Liver (tissue), 9 donors: Measurements from ENCODE around the gene SQOR. TPM values are rescaled to one million over a fixed set of nuclear protein-coding genes. Genes with fewer than 3 reads are reported as not detected.
A peak's percentile ranks its signal among the peaks of the same experiment; 100 is the strongest.

Source experiments
- DNase-seq: peaks from one replicate; pipeline ENCODE4 v3.0.0-alpha.2; 2017; ENCODE audit warnings: low spot score
- H3K27ac ChIP-seq, 2 donors: one replicate each; pipeline ENCODE4 v1.7.0; 2013; ENCODE audit warnings: inconsistent platforms in 2 of 2, low read length in 2 of 2, control low read depth in 1 of 2, low read depth in 1 of 2, mild to moderate bottlenecking in 1 of 2
- H3K27me3 ChIP-seq, 4 donors: one replicate each; pipeline versions ENCODE4 v1.6.1 to v1.7.0; 2013; ENCODE audit warnings: low read length in 3 of 4, inconsistent platforms in 1 of 4, mild to moderate bottlenecking in 1 of 4, moderate library complexity in 1 of 4; ENCODE audit not compliant: control insufficient read depth in 4 of 4, insufficient read depth in 4 of 4
- H3K36me3 ChIP-seq, 4 donors: one replicate each; pipeline versions ENCODE4 v1.6.1 to v1.7.0; 2013; ENCODE audit warnings: low read length in 3 of 4, mild to moderate bottlenecking in 3 of 4, low read depth in 1 of 4, moderate library complexity in 1 of 4; ENCODE audit not compliant: control insufficient read depth in 4 of 4, insufficient read depth in 3 of 4
- H3K4me1 ChIP-seq, 4 donors: one replicate each; pipeline versions ENCODE4 v1.6.1 to v1.7.0; 2013; ENCODE audit warnings: low read length in 3 of 4, mild to moderate bottlenecking in 3 of 4, moderate library complexity in 1 of 4; ENCODE audit not compliant: control insufficient read depth in 4 of 4, insufficient read depth in 4 of 4
- H3K4me3 ChIP-seq, 3 donors: one replicate each; pipeline versions ENCODE4 v1.6.1 to v1.7.0; 2013; ENCODE audit warnings: low read length in 3 of 3, control low read depth in 1 of 3, low read depth in 1 of 3, mild to moderate bottlenecking in 1 of 3
- H3K9ac ChIP-seq, 2 donors: one replicate each; pipeline ENCODE4 v1.7.0; 2013; ENCODE audit warnings: low read length in 2 of 2, mild to moderate bottlenecking in 2 of 2, moderate library complexity in 2 of 2, control low read depth in 1 of 2, low read depth in 1 of 2
- H3K9me3 ChIP-seq, 4 donors: one replicate each; pipeline versions ENCODE4 v1.6.1 to v1.7.0; 2013; ENCODE audit warnings: low read length in 3 of 4; ENCODE audit not compliant: control insufficient read depth in 4 of 4
- EGR1 ChIP-seq, 2 donors: IDR thresholded peaks; 2 replicates each; pipeline ENCODE4 v1.6.1; 2016 to 2018; ENCODE audit warnings: antibody characterized with exemption in 2 of 2, low read depth in 2 of 2
- FOXA1 ChIP-seq: IDR thresholded peaks from 2 replicates; pipeline ENCODE4 v1.6.1; 2016; ENCODE audit warnings: antibody characterized with exemption
- FOXA2 ChIP-seq: IDR thresholded peaks from 2 replicates; pipeline ENCODE4 v1.6.1; 2016; ENCODE audit warnings: antibody characterized with exemption
- GABPA ChIP-seq, 2 donors: IDR thresholded peaks in 1 of 2; conservative IDR thresholded peaks in 1 of 2; 2 replicates each; pipeline ENCODE4 v1.6.1; 2016; ENCODE audit warnings: antibody characterized with exemption in 2 of 2, mild to moderate bottlenecking in 1 of 2, moderate library complexity in 1 of 2
- HNF4A ChIP-seq, 2 donors: conservative IDR thresholded peaks; 2 replicates each; pipeline ENCODE4 v1.6.1; 2016; ENCODE audit warnings: antibody characterized with exemption in 2 of 2, mild to moderate bottlenecking in 2 of 2
- HNF4G ChIP-seq: IDR thresholded peaks from 2 replicates; pipeline ENCODE4 v1.6.1; 2016; ENCODE audit warnings: antibody characterized with exemption
- JUND ChIP-seq, 2 donors: IDR thresholded peaks; 2 replicates each; pipeline ENCODE4 v1.6.1; 2016; ENCODE audit warnings: antibody characterized with exemption in 2 of 2
- NR2F2 ChIP-seq: IDR thresholded peaks from 2 replicates; pipeline ENCODE4 v1.6.1; 2016; ENCODE audit warnings: antibody characterized with exemption
- RAD21 ChIP-seq, 2 donors: IDR thresholded peaks; 2 replicates each; pipeline ENCODE4 v1.6.1; 2016; ENCODE audit warnings: antibody characterized with exemption in 2 of 2, mild to moderate bottlenecking in 2 of 2
- RXRA ChIP-seq, 2 donors: IDR thresholded peaks; 2 replicates each; pipeline ENCODE4 v1.6.1; 2017 to 2018; ENCODE audit warnings: antibody characterized with exemption in 2 of 2, mild to moderate bottlenecking in 1 of 2
- SP1 ChIP-seq: IDR thresholded peaks from 2 replicates; pipeline ENCODE4 v1.6.1; 2018; ENCODE audit warnings: antibody characterized with exemption, mild to moderate bottlenecking
- TAF1 ChIP-seq: conservative IDR thresholded peaks from 2 replicates; pipeline ENCODE4 v1.6.1; 2016; ENCODE audit warnings: antibody characterized with exemption, mild to moderate bottlenecking
- YY1 ChIP-seq: IDR thresholded peaks from 2 replicates; pipeline ENCODE4 v1.6.1; 2016; ENCODE audit warnings: antibody characterized with exemption, mild to moderate bottlenecking
- WGBS: extraction: QIAGEN DNeasy Blood & Tissue Kit; methylation state at CpG from one replicate; pipeline ENCODE4 v1.1.7; 2013; 5-methylcytosine and 5-hydroxymethylcytosine counted together
- polyA plus RNA-seq, 2 donors: library from polyadenylated mRNA; stranded (reverse) in 1 of 2; unstranded in 1 of 2; fragments of 200-250 nt in 1 of 2; fragments of >200 nt in 1 of 2; fragmentation: Nextera tagmentation in 1 of 2; extraction: Ambion mirVana in 1 of 2; gene quantifications; one replicate each; pipeline versions ENCODE4 v1.2.1 to v1.2.3, GENCODE V29; 2013 to 2015
- total RNA-seq, 2 donors: library from RNA; depleted of rRNA; stranded (reverse); fragments of >200 nt; gene quantifications; one replicate each; pipeline ENCODE4 v1.2.3, GENCODE V29; 2014
- TF ChIP-seq, protein P1 (sequence below): IDR thresholded peaks from 2 replicates; pipeline ENCODE4 v1.6.1; 2016; ENCODE audit warnings: antibody characterized with exemption, mild to moderate bottlenecking
- TF ChIP-seq, protein P2 (sequence below): fragments of 150-350 bp; IDR thresholded peaks from 2 replicates; pipeline ENCODE4 v1.5.1; 2017; ENCODE audit warnings: improper control_type of control experiment, low read depth, low read length; ENCODE audit not compliant: missing input control
- TF ChIP-seq, protein P3 (sequence below): IDR thresholded peaks from 2 replicates; pipeline ENCODE4 v1.6.1; 2016; ENCODE audit warnings: antibody characterized with exemption
- TF ChIP-seq, protein P4 (sequence below): IDR thresholded peaks from 2 replicates; pipeline ENCODE4 v1.6.1; 2016; ENCODE audit warnings: antibody characterized with exemption
- donor health status: healthy.
- donor health status: healthy.
- donor health status: healthy.
- donor health status: healthy.
- donor health status: healthy.

SQOR gene
- total and polyA plus RNA-seq, 4 donors, result 29.6 to 41.7 (median 35.1) TPM

DNA sequence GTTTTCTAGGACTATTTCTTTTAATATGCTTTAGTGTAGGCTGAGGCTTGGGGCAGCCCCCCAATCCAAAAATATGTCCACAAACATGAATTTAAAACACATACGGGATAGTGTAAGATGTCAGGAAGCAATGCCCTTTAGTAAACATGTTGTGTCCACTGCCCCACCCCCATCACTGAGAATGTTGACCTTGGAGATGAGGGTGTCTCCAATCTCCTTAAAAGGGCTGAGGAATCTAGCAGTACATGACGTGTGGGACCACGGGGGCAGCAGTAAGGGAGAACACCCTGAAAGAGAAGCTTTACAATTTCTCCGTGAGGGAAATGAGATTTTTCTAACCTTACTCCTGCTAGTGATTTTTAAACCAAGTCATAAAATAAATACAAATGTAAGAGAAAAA, 84.7 kb downstream of the SQOR start:
- no peak overlapping the region for H3K9ac ChIP-seq
- WGBS, result 45% methylated on average over 4 of the region's 4 CpGs
- no peak for DNase-seq

DNA sequence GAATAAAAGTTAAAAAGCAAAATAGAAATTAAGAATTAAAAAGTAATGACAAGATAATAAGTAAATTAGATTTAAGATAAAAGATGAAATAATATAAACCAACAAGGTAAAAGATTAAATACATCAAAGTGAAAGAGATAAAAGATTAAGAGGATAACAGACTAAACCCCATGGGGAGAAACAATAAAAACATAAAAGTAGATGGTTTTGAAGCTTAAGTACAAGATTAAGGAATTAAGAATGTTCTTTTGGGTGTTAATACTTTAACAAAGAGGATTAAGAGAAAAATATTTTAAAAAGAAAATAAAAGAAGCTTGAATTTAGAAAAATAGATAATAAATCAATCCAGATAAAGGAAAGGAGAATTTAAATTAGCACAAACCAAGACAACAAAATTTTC, 85.4 kb downstream of the SQOR start:
- H3K36me3 ChIP-seq, result no peaks in the 10 kb centered on the region
- H3K9me3 ChIP-seq, result no peaks in the 10 kb centered on the region
- no peak overlapping the region for H3K4me3 ChIP-seq
- no peaks in the 10 kb centered on the region for H3K4me1 ChIP-seq
- no peak overlapping the region for H3K27ac ChIP-seq
- no peaks in the 10 kb centered on the region for H3K27me3 ChIP-seq
- DNase-seq, result no peak
- H3K9ac ChIP-seq, result no peak overlapping the region
- TF ChIP-seq, protein P1, sequence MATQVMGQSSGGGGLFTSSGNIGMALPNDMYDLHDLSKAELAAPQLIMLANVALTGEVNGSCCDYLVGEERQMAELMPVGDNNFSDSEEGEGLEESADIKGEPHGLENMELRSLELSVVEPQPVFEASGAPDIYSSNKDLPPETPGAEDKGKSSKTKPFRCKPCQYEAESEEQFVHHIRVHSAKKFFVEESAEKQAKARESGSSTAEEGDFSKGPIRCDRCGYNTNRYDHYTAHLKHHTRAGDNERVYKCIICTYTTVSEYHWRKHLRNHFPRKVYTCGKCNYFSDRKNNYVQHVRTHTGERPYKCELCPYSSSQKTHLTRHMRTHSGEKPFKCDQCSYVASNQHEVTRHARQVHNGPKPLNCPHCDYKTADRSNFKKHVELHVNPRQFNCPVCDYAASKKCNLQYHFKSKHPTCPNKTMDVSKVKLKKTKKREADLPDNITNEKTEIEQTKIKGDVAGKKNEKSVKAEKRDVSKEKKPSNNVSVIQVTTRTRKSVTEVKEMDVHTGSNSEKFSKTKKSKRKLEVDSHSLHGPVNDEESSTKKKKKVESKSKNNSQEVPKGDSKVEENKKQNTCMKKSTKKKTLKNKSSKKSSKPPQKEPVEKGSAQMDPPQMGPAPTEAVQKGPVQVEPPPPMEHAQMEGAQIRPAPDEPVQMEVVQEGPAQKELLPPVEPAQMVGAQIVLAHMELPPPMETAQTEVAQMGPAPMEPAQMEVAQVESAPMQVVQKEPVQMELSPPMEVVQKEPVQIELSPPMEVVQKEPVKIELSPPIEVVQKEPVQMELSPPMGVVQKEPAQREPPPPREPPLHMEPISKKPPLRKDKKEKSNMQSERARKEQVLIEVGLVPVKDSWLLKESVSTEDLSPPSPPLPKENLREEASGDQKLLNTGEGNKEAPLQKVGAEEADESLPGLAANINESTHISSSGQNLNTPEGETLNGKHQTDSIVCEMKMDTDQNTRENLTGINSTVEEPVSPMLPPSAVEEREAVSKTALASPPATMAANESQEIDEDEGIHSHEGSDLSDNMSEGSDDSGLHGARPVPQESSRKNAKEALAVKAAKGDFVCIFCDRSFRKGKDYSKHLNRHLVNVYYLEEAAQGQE, result no peak
- TF ChIP-seq FOXA1, result no peak
- no peak for TF ChIP-seq HNF4A (conservative IDR thresholded peaks at IDR 0.05)
- no peak for TF ChIP-seq JUND (IDR thresholded peaks at IDR 0.05)
- no peak for TF ChIP-seq HNF4G
- no peak for TF ChIP-seq SP1
- no peak for TF ChIP-seq FOXA2
- TF ChIP-seq, protein P2, sequence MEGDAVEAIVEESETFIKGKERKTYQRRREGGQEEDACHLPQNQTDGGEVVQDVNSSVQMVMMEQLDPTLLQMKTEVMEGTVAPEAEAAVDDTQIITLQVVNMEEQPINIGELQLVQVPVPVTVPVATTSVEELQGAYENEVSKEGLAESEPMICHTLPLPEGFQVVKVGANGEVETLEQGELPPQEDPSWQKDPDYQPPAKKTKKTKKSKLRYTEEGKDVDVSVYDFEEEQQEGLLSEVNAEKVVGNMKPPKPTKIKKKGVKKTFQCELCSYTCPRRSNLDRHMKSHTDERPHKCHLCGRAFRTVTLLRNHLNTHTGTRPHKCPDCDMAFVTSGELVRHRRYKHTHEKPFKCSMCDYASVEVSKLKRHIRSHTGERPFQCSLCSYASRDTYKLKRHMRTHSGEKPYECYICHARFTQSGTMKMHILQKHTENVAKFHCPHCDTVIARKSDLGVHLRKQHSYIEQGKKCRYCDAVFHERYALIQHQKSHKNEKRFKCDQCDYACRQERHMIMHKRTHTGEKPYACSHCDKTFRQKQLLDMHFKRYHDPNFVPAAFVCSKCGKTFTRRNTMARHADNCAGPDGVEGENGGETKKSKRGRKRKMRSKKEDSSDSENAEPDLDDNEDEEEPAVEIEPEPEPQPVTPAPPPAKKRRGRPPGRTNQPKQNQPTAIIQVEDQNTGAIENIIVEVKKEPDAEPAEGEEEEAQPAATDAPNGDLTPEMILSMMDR, result no peak

More for the DNA sequence above, 84.7 kb downstream of the SQOR start:
- H3K27ac ChIP-seq, result no peak overlapping the region
- no peaks in the 10 kb centered on the region for H3K27me3 ChIP-seq
- H3K36me3 ChIP-seq, result no peaks in the 10 kb centered on the region
- no peak overlapping the region for H3K4me3 ChIP-seq
- TF ChIP-seq HNF4A (conservative IDR thresholded peaks at IDR 0.05) (no peak), JUND (IDR thresholded peaks at IDR 0.05) (no peak), GABPA (IDR thresholded peaks at IDR 0.05 in 1 of 2, conservative IDR thresholded peaks at IDR 0.05 in 1 of 2) (no peak), EGR1 (IDR thresholded peaks at IDR 0.05; ENCODE audit: low read depth in 2 of 2) (no peak), TAF1 (no peak), NR2F2 (peak; percentile 34), RAD21 (IDR thresholded peaks at IDR 0.05) (no peak), FOXA2 (no peak), RXRA (IDR thresholded peaks at IDR 0.05) (no peak), YY1 (no peak), SP1 (peak; percentile 23), FOXA1 (no peak)
- TF ChIP-seq, protein P2, result no peak
- TF ChIP-seq, protein P3, sequence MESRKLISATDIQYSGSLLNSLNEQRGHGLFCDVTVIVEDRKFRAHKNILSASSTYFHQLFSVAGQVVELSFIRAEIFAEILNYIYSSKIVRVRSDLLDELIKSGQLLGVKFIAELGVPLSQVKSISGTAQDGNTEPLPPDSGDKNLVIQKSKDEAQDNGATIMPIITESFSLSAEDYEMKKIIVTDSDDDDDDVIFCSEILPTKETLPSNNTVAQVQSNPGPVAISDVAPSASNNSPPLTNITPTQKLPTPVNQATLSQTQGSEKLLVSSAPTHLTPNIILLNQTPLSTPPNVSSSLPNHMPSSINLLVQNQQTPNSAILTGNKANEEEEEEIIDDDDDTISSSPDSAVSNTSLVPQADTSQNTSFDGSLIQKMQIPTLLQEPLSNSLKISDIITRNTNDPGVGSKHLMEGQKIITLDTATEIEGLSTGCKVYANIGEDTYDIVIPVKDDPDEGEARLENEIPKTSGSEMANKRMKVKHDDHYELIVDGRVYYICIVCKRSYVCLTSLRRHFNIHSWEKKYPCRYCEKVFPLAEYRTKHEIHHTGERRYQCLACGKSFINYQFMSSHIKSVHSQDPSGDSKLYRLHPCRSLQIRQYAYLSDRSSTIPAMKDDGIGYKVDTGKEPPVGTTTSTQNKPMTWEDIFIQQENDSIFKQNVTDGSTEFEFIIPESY, result no peak
- TF ChIP-seq, protein P1, result no peak
- TF ChIP-seq, protein P4, sequence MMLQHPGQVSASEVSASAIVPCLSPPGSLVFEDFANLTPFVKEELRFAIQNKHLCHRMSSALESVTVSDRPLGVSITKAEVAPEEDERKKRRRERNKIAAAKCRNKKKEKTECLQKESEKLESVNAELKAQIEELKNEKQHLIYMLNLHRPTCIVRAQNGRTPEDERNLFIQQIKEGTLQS, result no peak
- H3K9me3 ChIP-seq, result no peaks in the 10 kb centered on the region
- H3K4me1 ChIP-seq, result no peaks in the 10 kb centered on the region
